Urothelium cell line (cell line): ENCODE results near the gene ACYP1.

Experiments
- DNase-seq: peaks from one replicate; pipeline ENCODE4 v3.0.0; 2011; ENCODE audit warnings: low spot score, mixed read lengths
- FAIRE-seq: peaks from 2 replicates; lab custom pipeline; 2011; peaks lifted over from hg19 to GRCh38; lab: Jason Lieb, UNC

ACYP1 gene

GRCh38 chr14:75044322-75044721 lies 19.5 kb downstream of the ACYP1 start:
- FAIRE-seq: no peak
- DNase-seq: no peak

GRCh38 chr14:75042035-75042434 lies 21.8 kb downstream of the ACYP1 start:
- no peak for DNase-seq
- FAIRE-seq: no peak

- FAIRE-seq (no peak), DNase-seq (peak; percentile 36)
These were observed 22.2 kb downstream of the ACYP1 start for GRCh38 chr14:75041613-75042012.

GRCh38 chr14:75040959-75041358 lies 22.9 kb downstream of the ACYP1 start:
- FAIRE-seq: no peak
- no peak for DNase-seq

GRCh38 chr14:75040507-75040906 lies 23.3 kb downstream of the ACYP1 start:
- no peak for FAIRE-seq

GRCh38 chr14:75032939-75033338 lies 30.9 kb downstream of the ACYP1 start:
- FAIRE-seq: no peak
- no peak for DNase-seq

More at GRCh38 chr14:75040507-75040906, 23.3 kb downstream of the ACYP1 start:
- DNase-seq: no peak

GRCh38 chr14:75030147-75030546 lies 33.7 kb downstream of the ACYP1 start:
- FAIRE-seq (no peak), DNase-seq (no peak)

GRCh38 chr14:75025876-75026275 lies 37.9 kb downstream of the ACYP1 start:
- no peak for FAIRE-seq
- no peak for DNase-seq

- FAIRE-seq: no peak
- no peak for DNase-seq
These were observed 38.7 kb downstream of the ACYP1 start for GRCh38 chr14:75025082-75025481.

GRCh38 chr14:75023108-75023507 lies 40.7 kb downstream of the ACYP1 start:
- FAIRE-seq (no peak), DNase-seq (no peak)

GRCh38 chr14:75022655-75023054 lies 41.2 kb downstream of the ACYP1 start:
- DNase-seq: peak; percentile 42
- FAIRE-seq: no peak

- no peak for FAIRE-seq
These were observed 45.1 kb downstream of the ACYP1 start for GRCh38 chr14:75018694-75019093.

GRCh38 chr14:75016815-75017214 lies 47.0 kb downstream of the ACYP1 start:
- FAIRE-seq (no peak), DNase-seq (no peak)

More at GRCh38 chr14:75018694-75019093, 45.1 kb downstream of the ACYP1 start:
- no peak for DNase-seq

GRCh38 chr14:75015496-75015895 lies 48.3 kb downstream of the ACYP1 start:
- FAIRE-seq: no peak
- no peak for DNase-seq

- no peak for DNase-seq
- no peak for FAIRE-seq
These were observed 50.5 kb downstream of the ACYP1 start for GRCh38 chr14:75013290-75013689.

- DNase-seq: peak; percentile 22
- no peak for FAIRE-seq
These were observed 52.3 kb downstream of the ACYP1 start for GRCh38 chr14:75011356-75011994.

- no peak for DNase-seq
- FAIRE-seq: no peak
These were observed 53.2 kb downstream of the ACYP1 start for GRCh38 chr14:75010472-75011093.

GRCh38 chr14:75009176-75009575 lies 54.6 kb downstream of the ACYP1 start:
- FAIRE-seq (no peak), DNase-seq (no peak)

- DNase-seq: no peak
- FAIRE-seq: no peak
These were observed 58.5 kb downstream of the ACYP1 start for GRCh38 chr14:75005357-75005756.

GRCh38 chr14:75003250-75004027 lies 60.4 kb downstream of the ACYP1 start:
- DNase-seq (no peak), FAIRE-seq (no peak)
